ENCODE data around the gene C1QTNF12.

DNA sequence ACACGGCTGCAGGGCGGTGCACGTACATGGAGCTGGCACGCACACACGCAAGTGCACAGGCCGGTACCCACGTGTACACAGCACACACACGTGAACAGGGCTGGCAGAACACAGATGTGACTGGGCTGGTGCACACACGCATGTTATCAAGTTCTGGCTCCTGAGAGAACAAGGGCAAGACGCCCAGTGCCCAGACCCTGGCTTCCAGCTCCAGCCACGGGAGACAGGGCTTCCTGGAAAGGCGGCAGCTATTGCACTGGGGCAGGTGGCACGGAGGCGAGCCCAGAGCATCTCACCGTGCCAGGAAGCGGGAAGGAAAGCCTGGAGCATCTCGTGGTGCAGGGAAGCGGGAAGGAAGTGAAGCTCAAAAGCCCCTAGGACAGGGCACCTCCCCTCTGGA, 20.6 kb downstream of the C1QTNF12 start:
- TF ChIP-seq, protein P1, sequence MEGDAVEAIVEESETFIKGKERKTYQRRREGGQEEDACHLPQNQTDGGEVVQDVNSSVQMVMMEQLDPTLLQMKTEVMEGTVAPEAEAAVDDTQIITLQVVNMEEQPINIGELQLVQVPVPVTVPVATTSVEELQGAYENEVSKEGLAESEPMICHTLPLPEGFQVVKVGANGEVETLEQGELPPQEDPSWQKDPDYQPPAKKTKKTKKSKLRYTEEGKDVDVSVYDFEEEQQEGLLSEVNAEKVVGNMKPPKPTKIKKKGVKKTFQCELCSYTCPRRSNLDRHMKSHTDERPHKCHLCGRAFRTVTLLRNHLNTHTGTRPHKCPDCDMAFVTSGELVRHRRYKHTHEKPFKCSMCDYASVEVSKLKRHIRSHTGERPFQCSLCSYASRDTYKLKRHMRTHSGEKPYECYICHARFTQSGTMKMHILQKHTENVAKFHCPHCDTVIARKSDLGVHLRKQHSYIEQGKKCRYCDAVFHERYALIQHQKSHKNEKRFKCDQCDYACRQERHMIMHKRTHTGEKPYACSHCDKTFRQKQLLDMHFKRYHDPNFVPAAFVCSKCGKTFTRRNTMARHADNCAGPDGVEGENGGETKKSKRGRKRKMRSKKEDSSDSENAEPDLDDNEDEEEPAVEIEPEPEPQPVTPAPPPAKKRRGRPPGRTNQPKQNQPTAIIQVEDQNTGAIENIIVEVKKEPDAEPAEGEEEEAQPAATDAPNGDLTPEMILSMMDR (conservative IDR thresholded peaks at IDR 0.05; ENCODE audit: low read length) = no peak
- TF ChIP-seq EZH2phosphoT487 (IDR thresholded peaks at IDR 0.05; ENCODE audit: borderline replicate concordance, low read depth, low read length) = no peak

Measured in OCI-LY7 (cell line).